ENCODE measurements around the gene DNAH2. TPM values are rescaled to one million over a fixed set of nuclear protein-coding genes. Genes with fewer than 3 reads are reported as not detected.

DNAH2 gene
- total and polyA plus RNA-seq, 2 experiments from 2014 or later = 0.38 TPM; not detected in 1

GRCh38 chr17:7849130-7849750, 131.7 kb downstream of the DNAH2 start:
- peaks cover 24% of the 10 kb centered on the region for H3K4me1 Mint-ChIP-seq
- H3K9me3 Mint-ChIP-seq = no peaks in the 10 kb centered on the region; the same call in 1 of the 3 replicates
- no peak overlapping the region for H3K4me3 ChIP-seq
- no peaks in the 10 kb centered on the region; the same call in 1 of the 2 replicates for H4K20me1 ChIP-seq (replicated peaks; ENCODE audit: insufficient read depth)
- no peak overlapping the region for H2AFZ ChIP-seq
- no peaks in the 10 kb centered on the region; the same call in 2 of the 3 replicates for H3K36me3 Mint-ChIP-seq (ENCODE audit: low read depth)
- no peaks in the 10 kb centered on the region for H3K36me3 ChIP-seq (ENCODE audit: insufficient read depth)
- no peaks in the 10 kb centered on the region for H3K79me2 ChIP-seq (replicated peaks; ENCODE audit: insufficient read depth)
- peaks cover 38% of the 10 kb centered on the region for H3K27me3 Mint-ChIP-seq (ENCODE audit: insufficient read depth, low read depth, poor library complexity)
- peaks cover 83% of the 10 kb centered on the region for H3K27me3 ChIP-seq (ENCODE audit: insufficient read depth)
- H3K4me2 ChIP-seq = no peak overlapping the region
- no peak overlapping the region for H3K27ac ChIP-seq (ENCODE audit: low read depth)
- H3K27ac Mint-ChIP-seq = no peak overlapping the region
- 0 out of 2 replicates have a peak, but pooled peaks cover 7% of the 10 kb centered on the region for H3F3A ChIP-seq (replicated peaks; ENCODE audit: low read depth)
- no peaks in the 10 kb centered on the region for H3K9me2 ChIP-seq (ENCODE audit: insufficient read depth)
- peaks cover 15% of the 10 kb centered on the region for H3K4me1 ChIP-seq (ENCODE audit: insufficient read depth)
- DNase-seq (ENCODE audit: low spot score) (no peak), ATAC-seq (no peak)
- TF ChIP-seq ZNF331 (CRISPR knock-in tag; IDR thresholded peaks at IDR 0.05; ENCODE audit: low read depth) (no peak), POLR2AphosphoS5 (IDR thresholded peaks at IDR 0.05; ENCODE audit: low read depth) (no peak), EZH2phosphoT487 (IDR thresholded peaks at IDR 0.05; ENCODE audit: unreplicated experiment) (no peak), CTCF (conservative IDR thresholded peaks at IDR 0.05; ENCODE audit: low read depth in 2 of 2) (no peak), ZNF114 (CRISPR knock-in tag; IDR thresholded peaks at IDR 0.05) (no peak), STAT1 (IDR thresholded peaks at IDR 0.05; ENCODE audit: unreplicated experiment) (no peak), ZNF462 (CRISPR knock-in tag; IDR thresholded peaks at IDR 0.05) (no peak), JUNB (IDR thresholded peaks at IDR 0.05; ENCODE audit: unreplicated experiment) (no peak), ETS1 (IDR thresholded peaks at IDR 0.05) (no peak)
- no peak overlapping the region for H3K4me3 Mint-ChIP-seq

Measured in GM23338 (cell line).